ENCODE measurements around the gene DMXL1.
"Not testable (repeated sequence)": the region's sequence is repeated elsewhere in the genome, so short reads cannot be mapped to it uniquely, and the experiment has no call there.

Gene DMXL1

GRCh38 chr5:119220576-119221197, 149.8 kb downstream of the DMXL1 start:
- Histone ChIP-seq H3K9me3 (ENCODE audit: severe bottlenecking) (no peaks in the 10 kb centered on the region), H3K27ac (ENCODE audit: poor library complexity, severe bottlenecking) (no peak overlapping the region), H3K27me3 (ENCODE audit: insufficient read depth, poor library complexity, severe bottlenecking) (no peaks in the 10 kb centered on the region), H3K4me1 (ENCODE audit: insufficient read depth, poor library complexity, severe bottlenecking) (no peaks in the 10 kb centered on the region), H3K4me3 (ENCODE audit: severe bottlenecking) (no peak overlapping the region), H3K36me3 (ENCODE audit: low read depth) (0 out of 2 replicates have a peak, but pooled peaks cover 6% of the 10 kb centered on the region)
- ATAC-seq (ENCODE audit: low read depth) (no peak), DNase-seq (ENCODE audit: low spot score) (no peak)
- no peak for TF ChIP-seq CTCF (IDR thresholded peaks at IDR 0.05; ENCODE audit: poor library complexity, severe bottlenecking)

DNA sequence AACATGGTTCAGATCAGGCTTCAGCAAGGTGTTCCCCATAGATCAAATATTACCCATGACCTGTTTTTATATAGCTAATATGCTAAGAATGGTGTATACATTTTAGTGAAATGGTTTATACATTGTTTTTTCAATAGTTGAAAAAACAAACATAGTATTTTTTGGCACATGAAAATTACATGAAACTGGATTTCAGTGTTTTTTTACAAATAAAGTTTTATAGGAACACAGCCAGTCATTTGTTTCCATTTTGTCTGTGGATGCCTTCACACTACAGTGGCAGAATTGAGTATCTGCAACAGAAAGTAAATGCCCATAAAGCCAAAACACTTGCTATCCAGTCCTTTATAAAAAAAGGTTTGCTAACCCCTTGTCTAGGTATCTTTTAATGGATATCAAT, 150.4 kb downstream of the DMXL1 start:
- no peak for ATAC-seq (ENCODE audit: low read depth)
- TF ChIP-seq CTCF (IDR thresholded peaks at IDR 0.05; ENCODE audit: poor library complexity, severe bottlenecking): no peak
- H3K36me3 ChIP-seq (ENCODE audit: low read depth): 0 out of 2 replicates have a peak, but pooled peaks cover 6% of the 10 kb centered on the region

GRCh38 chr5:119229950-119230349, 159.1 kb downstream of the DMXL1 start:
- Histone ChIP-seq H3K9me3 (ENCODE audit: severe bottlenecking) (no peaks in the 10 kb centered on the region), H3K27me3 (ENCODE audit: insufficient read depth, poor library complexity, severe bottlenecking) (no peaks in the 10 kb centered on the region), H3K4me1 (ENCODE audit: insufficient read depth, poor library complexity, severe bottlenecking) (no peaks in the 10 kb centered on the region), H3K27ac (ENCODE audit: poor library complexity, severe bottlenecking) (no peak overlapping the region), H3K36me3 (ENCODE audit: low read depth) (no peaks in the 10 kb centered on the region), H3K4me3 (ENCODE audit: severe bottlenecking) (no peak overlapping the region)
- no peak for ATAC-seq (ENCODE audit: low read depth)
- DNase-seq (ENCODE audit: low spot score): no peak
- TF ChIP-seq CTCF (IDR thresholded peaks at IDR 0.05; ENCODE audit: poor library complexity, severe bottlenecking): no peak

More for the DNA sequence above, 150.4 kb downstream of the DMXL1 start:
- DNase-seq (ENCODE audit: low spot score): no peak
- no peaks in the 10 kb centered on the region for H3K9me3 ChIP-seq (ENCODE audit: severe bottlenecking)
- H3K27ac ChIP-seq (ENCODE audit: poor library complexity, severe bottlenecking): no peak overlapping the region
- H3K27me3 ChIP-seq (ENCODE audit: insufficient read depth, poor library complexity, severe bottlenecking): no peaks in the 10 kb centered on the region
- H3K4me3 ChIP-seq (ENCODE audit: severe bottlenecking): no peak overlapping the region
- no peaks in the 10 kb centered on the region for H3K4me1 ChIP-seq (ENCODE audit: insufficient read depth, poor library complexity, severe bottlenecking)

DNA sequence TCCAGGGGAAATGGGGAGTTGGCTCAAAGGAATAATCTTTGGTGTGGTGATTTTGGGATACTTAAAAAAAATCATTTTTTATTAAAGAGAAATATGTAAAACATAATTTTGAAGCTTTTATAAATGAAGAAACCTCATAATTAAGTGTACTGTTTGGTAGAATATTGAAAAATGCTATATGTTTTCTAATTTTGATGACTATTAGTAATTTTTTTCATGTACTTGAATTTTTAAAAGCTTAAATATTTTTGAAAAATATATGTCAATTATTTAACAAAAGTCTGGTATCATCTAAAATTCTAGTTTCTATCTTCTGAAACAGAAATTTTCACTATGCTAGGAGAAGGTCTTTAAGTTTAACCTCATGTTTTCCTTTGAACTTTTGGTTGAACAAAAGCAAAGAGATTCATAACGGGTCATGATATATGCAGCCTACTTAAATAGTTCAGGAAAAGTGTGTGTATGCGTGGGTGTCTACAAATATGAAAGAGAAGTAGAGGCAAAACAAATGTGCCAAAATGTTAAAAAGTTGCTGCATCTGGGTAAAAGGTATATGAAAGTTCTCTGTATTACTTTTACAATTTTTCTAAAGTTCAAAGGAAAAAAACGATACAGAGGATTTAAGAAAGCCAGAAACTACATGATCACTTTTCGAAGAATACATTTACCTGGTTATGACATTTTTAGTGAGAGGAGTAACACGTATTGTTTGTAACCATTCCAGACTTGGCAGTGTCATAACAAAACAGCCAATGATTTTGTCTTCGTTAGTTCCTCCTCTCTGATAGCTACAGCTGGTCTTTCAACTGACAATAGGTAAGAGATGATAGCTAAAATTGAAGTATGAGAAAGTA, 167.6 kb downstream of the DMXL1 start:
- ATAC-seq (ENCODE audit: low read depth) (no peak), DNase-seq (ENCODE audit: low spot score) (no peak)
- Histone ChIP-seq H3K27me3 (ENCODE audit: insufficient read depth, poor library complexity, severe bottlenecking) (no peaks in the 10 kb centered on the region), H3K4me3 (ENCODE audit: severe bottlenecking) (no peak overlapping the region), H3K27ac (ENCODE audit: poor library complexity, severe bottlenecking) (no peak overlapping the region), H3K9me3 (ENCODE audit: severe bottlenecking) (no peaks in the 10 kb centered on the region), H3K36me3 (ENCODE audit: low read depth) (peaks cover 9% of the 10 kb centered on the region), H3K4me1 (ENCODE audit: insufficient read depth, poor library complexity, severe bottlenecking) (peaks cover 7% of the 10 kb centered on the region)
- TF ChIP-seq CTCF (IDR thresholded peaks at IDR 0.05; ENCODE audit: poor library complexity, severe bottlenecking): no peak

DNA sequence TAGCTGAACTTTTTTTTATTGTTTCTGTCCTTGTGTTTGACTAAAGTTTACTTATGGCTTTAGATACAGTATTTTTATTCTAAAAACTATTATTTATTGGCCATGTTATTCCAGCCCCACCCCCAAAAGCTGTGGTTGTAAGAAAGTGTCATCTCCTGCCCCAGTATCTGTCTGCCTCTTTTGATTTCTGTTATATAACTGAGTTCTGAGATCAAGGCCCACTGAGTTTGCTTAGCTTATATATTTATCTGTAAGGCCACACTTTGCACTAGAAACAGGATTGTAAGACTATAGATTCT, 168.2 kb downstream of the DMXL1 start:
- DNase-seq (ENCODE audit: low spot score) (no peak), ATAC-seq (ENCODE audit: low read depth) (no peak)
- Histone ChIP-seq H3K36me3 (ENCODE audit: low read depth) (peaks cover 12% of the 10 kb centered on the region), H3K4me1 (ENCODE audit: insufficient read depth, poor library complexity, severe bottlenecking) (peaks cover 7% of the 10 kb centered on the region), H3K27me3 (ENCODE audit: insufficient read depth, poor library complexity, severe bottlenecking) (no peaks in the 10 kb centered on the region), H3K27ac (ENCODE audit: poor library complexity, severe bottlenecking) (no peak overlapping the region), H3K9me3 (ENCODE audit: severe bottlenecking) (no peaks in the 10 kb centered on the region), H3K4me3 (ENCODE audit: severe bottlenecking) (no peak overlapping the region)
- TF ChIP-seq CTCF (IDR thresholded peaks at IDR 0.05; ENCODE audit: poor library complexity, severe bottlenecking): no peak

GRCh38 chr5:119239826-119240225, 168.9 kb downstream of the DMXL1 start:
- H3K27ac ChIP-seq (ENCODE audit: poor library complexity, severe bottlenecking); H3K4me3 ChIP-seq (ENCODE audit: severe bottlenecking); H3K27me3 ChIP-seq (ENCODE audit: insufficient read depth, poor library complexity, severe bottlenecking); H3K4me1 ChIP-seq (ENCODE audit: insufficient read depth, poor library complexity, severe bottlenecking); H3K9me3 ChIP-seq (ENCODE audit: severe bottlenecking); DNase-seq (ENCODE audit: low spot score); ATAC-seq (ENCODE audit: low read depth): not testable (repeated sequence)
- peaks cover 16% of the 10 kb centered on the region for H3K36me3 ChIP-seq (ENCODE audit: low read depth)

All from RWPE2 (cell line).